Activated T-helper 2 cell treated with anti-CD3 and anti-CD28 coated beads, Interferon-gamma antibody, Interleukin-2, Interleukin-4, amounts not matched to agents 10 μg/mL and 5 μg/mL and 100 μg/mL, durations not matched to agents 14 hours and 24 hours and 36 hours (primary cell): ENCODE data around the gene DPM2. TPM values are rescaled to one million over a fixed set of nuclear protein-coding genes. Genes with fewer than 3 reads are reported as not detected.

ENCODE experiments used
- DNase-seq: peaks from one replicate; pipeline ENCODE4 v3.0.0; 2021; ENCODE audit warnings: low spot score
- H3K27ac Mint-ChIP-seq: one replicate; pipeline ENCODE4 v1.8.0; 2021; ENCODE audit warnings: mixed read lengths
- H3K27me3 Mint-ChIP-seq: one replicate; pipeline ENCODE4 v1.8.0; 2021; ENCODE audit warnings: low read depth, mixed read lengths
- H3K36me3 Mint-ChIP-seq: one replicate; pipeline ENCODE4 v1.8.0; 2021; ENCODE audit warnings: low read depth, mixed read lengths
- H3K4me1 Mint-ChIP-seq: one replicate; pipeline ENCODE4 v1.8.0; 2021; ENCODE audit warnings: low read depth, mixed read lengths
- H3K4me3 Mint-ChIP-seq: one replicate; pipeline ENCODE4 v1.8.0; 2021; ENCODE audit warnings: low read depth, mild to moderate bottlenecking, moderate library complexity, mixed read lengths
- H3K9me3 Mint-ChIP-seq: one replicate; pipeline ENCODE4 v1.8.0; 2021; ENCODE audit warnings: mixed read lengths
- intact Hi-C: fragments of 100-400 bp; cut with micrococcal nuclease; formaldehyde crosslinking; loops from one replicate; pipeline ENCODE4 v1.15.1; 2023
- total RNA-seq: library from RNA; stranded (reverse); gene quantifications from 2 replicates; pipeline ENCODE4 v1.2.3, GENCODE V29; 2022

The DPM2 gene
- total RNA-seq, 1 donor from 2014 or later, result 57.4 TPM

GRCh38 chr9:127959398-127959797, 21.7 kb upstream of the DPM2 start:
- DNase-seq, result no peak
- Mint-ChIP-seq H3K27me3 (no peaks in the 10 kb centered on the region), H3K27ac (peak overlapping the region; percentile 51), H3K4me3 (no peak overlapping the region), H3K4me1 (peaks cover 74% of the 10 kb centered on the region), H3K36me3 (peaks cover 48% of the 10 kb centered on the region), H3K9me3 (no peaks in the 10 kb centered on the region)
- intact Hi-C loops, result no loop called here

- Mint-ChIP-seq H3K9me3 (no peaks in the 10 kb centered on the region), H3K27ac (no peak overlapping the region), H3K4me3 (no peak overlapping the region), H3K36me3 (peaks cover 48% of the 10 kb centered on the region), H3K27me3 (no peaks in the 10 kb centered on the region), H3K4me1 (peaks cover 77% of the 10 kb centered on the region)
- DNase-seq, result no peak
- intact Hi-C loops, result no loop called here
Observed at GRCh38 chr9:127958728-127959127, 21.1 kb upstream of the DPM2 start.

GRCh38 chr9:127955294-127956015, 17.8 kb upstream of the DPM2 start:
- intact Hi-C loops, result loop anchor here (1.0 to 2.0 kb wide), 3 partner anchors 15 to 80 kb away; no protein-coding TSS in a partner anchor
- H3K4me3 Mint-ChIP-seq, result peak overlapping the region; percentile 22
- DNase-seq, result peak; percentile 60
- peak overlapping the region; percentile 65 for H3K27ac Mint-ChIP-seq
- H3K9me3 Mint-ChIP-seq, result no peaks in the 10 kb centered on the region
- no peaks in the 10 kb centered on the region for H3K27me3 Mint-ChIP-seq
- H3K4me1 Mint-ChIP-seq, result peaks cover 61% of the 10 kb centered on the region
- peaks cover 34% of the 10 kb centered on the region for H3K36me3 Mint-ChIP-seq

- no peak overlapping the region for H3K4me3 Mint-ChIP-seq
- intact Hi-C loops, result loop anchor here (1.0 to 2.0 kb wide), 3 partner anchors 15 to 80 kb away; no protein-coding TSS in a partner anchor
- DNase-seq, result no peak
- H3K27ac Mint-ChIP-seq, result no peak overlapping the region
- H3K36me3 Mint-ChIP-seq, result peaks cover 35% of the 10 kb centered on the region
- H3K27me3 Mint-ChIP-seq, result no peaks in the 10 kb centered on the region
- H3K9me3 Mint-ChIP-seq, result no peaks in the 10 kb centered on the region
- H3K4me1 Mint-ChIP-seq, result peaks cover 59% of the 10 kb centered on the region
Observed at GRCh38 chr9:127954831-127955293, 17.2 kb upstream of the DPM2 start.

GRCh38 chr9:127953768-127954505, 16.3 kb upstream of the DPM2 start:
- Mint-ChIP-seq H3K27ac (peak overlapping the region; percentile 58), H3K27me3 (no peaks in the 10 kb centered on the region), H3K4me1 (peaks cover 50% of the 10 kb centered on the region), H3K4me3 (no peak overlapping the region), H3K9me3 (no peaks in the 10 kb centered on the region), H3K36me3 (peaks cover 30% of the 10 kb centered on the region)
- no peak for DNase-seq
- intact Hi-C loops, result loop anchor here (2.0 kb wide), 1 partner anchor 77 kb away; no protein-coding TSS in a partner anchor

GRCh38 chr9:127953154-127953553, 15.5 kb upstream of the DPM2 start:
- Mint-ChIP-seq H3K27ac (no peak overlapping the region), H3K9me3 (no peaks in the 10 kb centered on the region), H3K36me3 (peaks cover 30% of the 10 kb centered on the region), H3K4me1 (peaks cover 48% of the 10 kb centered on the region), H3K27me3 (no peaks in the 10 kb centered on the region), H3K4me3 (no peak overlapping the region)
- intact Hi-C loops, result no loop called here
- DNase-seq, result no peak

GRCh38 chr9:127950513-127951289, 13.0 kb upstream of the DPM2 start:
- H3K9me3 Mint-ChIP-seq, result no peaks in the 10 kb centered on the region
- peaks cover 33% of the 10 kb centered on the region for H3K4me1 Mint-ChIP-seq
- peaks cover 39% of the 10 kb centered on the region for H3K36me3 Mint-ChIP-seq
- H3K4me3 Mint-ChIP-seq, result no peak overlapping the region
- H3K27me3 Mint-ChIP-seq, result no peaks in the 10 kb centered on the region
- peak overlapping the region; percentile 58 for H3K27ac Mint-ChIP-seq
- intact Hi-C loops, result no loop called here
- DNase-seq, result no peak

- no peak for DNase-seq
- H3K27ac Mint-ChIP-seq, result no peak overlapping the region
- H3K36me3 Mint-ChIP-seq, result peaks cover 44% of the 10 kb centered on the region
- no peak overlapping the region for H3K4me3 Mint-ChIP-seq
- intact Hi-C loops, result no loop called here
- H3K27me3 Mint-ChIP-seq, result no peaks in the 10 kb centered on the region
- peaks cover 28% of the 10 kb centered on the region for H3K4me1 Mint-ChIP-seq
- H3K9me3 Mint-ChIP-seq, result no peaks in the 10 kb centered on the region
Observed at GRCh38 chr9:127949827-127950512, 12.3 kb upstream of the DPM2 start.

- H3K36me3 Mint-ChIP-seq, result peaks cover 61% of the 10 kb centered on the region
- H3K4me3 Mint-ChIP-seq, result no peak overlapping the region
- no peaks in the 10 kb centered on the region for H3K9me3 Mint-ChIP-seq
- H3K27me3 Mint-ChIP-seq, result no peaks in the 10 kb centered on the region
- H3K27ac Mint-ChIP-seq, result peak overlapping the region; percentile 11
- H3K4me1 Mint-ChIP-seq, result peaks cover 22% of the 10 kb centered on the region
- intact Hi-C loops, result no loop called here
- no peak for DNase-seq
Observed at GRCh38 chr9:127947841-127948710, 10.4 kb upstream of the DPM2 start.

GRCh38 chr9:127946728-127947127, 9.1 kb upstream of the DPM2 start:
- no peaks in the 10 kb centered on the region for H3K27me3 Mint-ChIP-seq
- peaks cover 74% of the 10 kb centered on the region for H3K36me3 Mint-ChIP-seq
- no peak overlapping the region for H3K27ac Mint-ChIP-seq
- DNase-seq, result no peak
- no peaks in the 10 kb centered on the region for H3K9me3 Mint-ChIP-seq
- peaks cover 23% of the 10 kb centered on the region for H3K4me1 Mint-ChIP-seq
- intact Hi-C loops, result no loop called here
- H3K4me3 Mint-ChIP-seq, result no peak overlapping the region

GRCh38 chr9:127945942-127946341, 8.3 kb upstream of the DPM2 start:
- Mint-ChIP-seq H3K4me3 (no peak overlapping the region), H3K36me3 (peaks cover 74% of the 10 kb centered on the region), H3K4me1 (peaks cover 19% of the 10 kb centered on the region), H3K9me3 (no peaks in the 10 kb centered on the region), H3K27ac (no peak overlapping the region), H3K27me3 (no peaks in the 10 kb centered on the region)
- no peak for DNase-seq
- intact Hi-C loops, result no loop called here
